GM12878 (cell line): ENCODE results near the gene IGFALS. TPM values are rescaled to one million over a fixed set of nuclear protein-coding genes. Genes with fewer than 3 reads are reported as not detected.

Experiments
- BHLHE40 ChIP-seq, 2 experiments: fragments of 450-650 bp in 1 of 2; IDR thresholded peaks; 2 replicates each; pipeline ENCODE4 v1.6.1; 2011 to 2017; ENCODE audit warnings: low read depth in 2 of 2, borderline replicate concordance in 1 of 2, improper control_type of control experiment in 1 of 2, low read length in 1 of 2, mild to moderate bottlenecking in 1 of 2
- CREM ChIP-seq: IDR thresholded peaks from 2 replicates; pipeline ENCODE4 v1.6.1; 2014; ENCODE audit warnings: antibody characterized with exemption, low read depth
- RAD21 ChIP-seq: IDR thresholded peaks from 2 replicates; pipeline ENCODE4 v1.6.1; 2011; ENCODE audit warnings: mild to moderate bottlenecking, low read depth, low read length, moderate library complexity; ENCODE audit not compliant: insufficient read depth
- RFX5 ChIP-seq: IDR thresholded peaks from 2 replicates; pipeline ENCODE4 v1.6.1; 2011; ENCODE audit warnings: low read depth, low read length, improper control_type of control experiment
- polyA plus RNA-seq, 11 experiments: library from polyadenylated mRNA; depleted of rRNA in 4 of 11; unstranded in 6 of 11; stranded (reverse) in 5 of 11; fragments of >200 nt; fragmentation: Nextera tagmentation in 4 of 11; fragmentation: Illumina TruSeq in 1 of 11; extraction: Ambion mirVana in 4 of 11; extraction: Trizol in 1 of 11; gene quantifications; 1 replicate in 1 of 11; 2 replicates in 10 of 11; pipeline versions ENCODE4 v1.2.1 to v1.2.3, GENCODE V29; 2011 to 2016; ENCODE audit warnings: inconsistent platforms in 2 of 11, missing spikeins in 2 of 11, low read depth in 1 of 11
- total RNA-seq, 4 experiments: library from RNA; depleted of rRNA in 3 of 4; stranded (reverse); fragments of >200 nt in 3 of 4; fragmentation: Illumina TruSeq in 1 of 4; extraction: Trizol in 1 of 4; gene quantifications; 2 replicates each; pipeline versions ENCODE4 v1.2.1 to v1.2.3, GENCODE V29; 2013 to 2021
- TF ChIP-seq, protein P1 (sequence below): fragments of 450-650 bp; conservative IDR thresholded peaks from 2 replicates; pipeline ENCODE4 v1.6.1; 2017; ENCODE audit warnings: mild to moderate bottlenecking, moderate library complexity
- TF ChIP-seq, protein P2 (sequence below): IDR thresholded peaks from 2 replicates; pipeline ENCODE4 v1.6.1; 2011; ENCODE audit warnings: low read depth, low read length, improper control_type of control experiment, borderline replicate concordance
- TF ChIP-seq, protein P3 (sequence below): IDR thresholded peaks from 2 replicates; pipeline ENCODE4 v1.6.1; 2012; ENCODE audit warnings: improper control_type of control experiment, low read depth, low read length; ENCODE audit not compliant: insufficient replicate concordance

Gene IGFALS
- total and polyA plus RNA-seq, 10 of the 15 experiments (the other 5 are each of a cell fraction or from before 2014, with no cell fraction given): 0.04 to 0.11 TPM; not detected in 8

DNA sequence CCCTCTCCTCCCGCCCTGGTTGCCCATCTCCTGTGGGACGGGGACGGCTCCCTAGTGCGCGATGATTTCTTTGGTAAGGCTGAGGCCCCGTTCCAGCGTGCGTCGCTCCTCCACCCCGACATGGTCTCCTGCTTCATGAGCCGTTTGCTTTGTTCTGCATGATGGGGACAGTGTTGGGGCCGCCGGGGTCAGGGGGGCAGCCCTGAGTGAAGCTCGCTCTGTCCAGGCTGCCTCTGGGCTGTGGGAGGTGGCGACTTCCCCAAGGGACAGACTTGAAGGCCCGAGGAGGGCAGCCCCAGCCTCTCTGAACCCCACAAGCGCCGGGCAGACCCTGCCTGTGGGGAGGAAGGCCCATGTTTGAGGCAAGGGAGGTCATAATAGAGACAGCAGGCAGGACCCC, 34.6 kb downstream of the IGFALS start (continued):
- TF ChIP-seq RAD21: no peak
- TF ChIP-seq RFX5: no peak
- TF ChIP-seq, protein P1, sequence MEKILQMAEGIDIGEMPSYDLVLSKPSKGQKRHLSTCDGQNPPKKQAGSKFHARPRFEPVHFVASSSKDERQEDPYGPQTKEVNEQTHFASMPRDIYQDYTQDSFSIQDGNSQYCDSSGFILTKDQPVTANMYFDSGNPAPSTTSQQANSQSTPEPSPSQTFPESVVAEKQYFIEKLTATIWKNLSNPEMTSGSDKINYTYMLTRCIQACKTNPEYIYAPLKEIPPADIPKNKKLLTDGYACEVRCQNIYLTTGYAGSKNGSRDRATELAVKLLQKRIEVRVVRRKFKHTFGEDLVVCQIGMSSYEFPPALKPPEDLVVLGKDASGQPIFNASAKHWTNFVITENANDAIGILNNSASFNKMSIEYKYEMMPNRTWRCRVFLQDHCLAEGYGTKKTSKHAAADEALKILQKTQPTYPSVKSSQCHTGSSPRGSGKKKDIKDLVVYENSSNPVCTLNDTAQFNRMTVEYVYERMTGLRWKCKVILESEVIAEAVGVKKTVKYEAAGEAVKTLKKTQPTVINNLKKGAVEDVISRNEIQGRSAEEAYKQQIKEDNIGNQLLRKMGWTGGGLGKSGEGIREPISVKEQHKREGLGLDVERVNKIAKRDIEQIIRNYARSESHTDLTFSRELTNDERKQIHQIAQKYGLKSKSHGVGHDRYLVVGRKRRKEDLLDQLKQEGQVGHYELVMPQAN: no peak
- TF ChIP-seq CREM: no peak
- TF ChIP-seq, protein P2, sequence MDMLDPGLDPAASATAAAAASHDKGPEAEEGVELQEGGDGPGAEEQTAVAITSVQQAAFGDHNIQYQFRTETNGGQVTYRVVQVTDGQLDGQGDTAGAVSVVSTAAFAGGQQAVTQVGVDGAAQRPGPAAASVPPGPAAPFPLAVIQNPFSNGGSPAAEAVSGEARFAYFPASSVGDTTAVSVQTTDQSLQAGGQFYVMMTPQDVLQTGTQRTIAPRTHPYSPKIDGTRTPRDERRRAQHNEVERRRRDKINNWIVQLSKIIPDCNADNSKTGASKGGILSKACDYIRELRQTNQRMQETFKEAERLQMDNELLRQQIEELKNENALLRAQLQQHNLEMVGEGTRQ: no peak
- TF ChIP-seq, protein P3, sequence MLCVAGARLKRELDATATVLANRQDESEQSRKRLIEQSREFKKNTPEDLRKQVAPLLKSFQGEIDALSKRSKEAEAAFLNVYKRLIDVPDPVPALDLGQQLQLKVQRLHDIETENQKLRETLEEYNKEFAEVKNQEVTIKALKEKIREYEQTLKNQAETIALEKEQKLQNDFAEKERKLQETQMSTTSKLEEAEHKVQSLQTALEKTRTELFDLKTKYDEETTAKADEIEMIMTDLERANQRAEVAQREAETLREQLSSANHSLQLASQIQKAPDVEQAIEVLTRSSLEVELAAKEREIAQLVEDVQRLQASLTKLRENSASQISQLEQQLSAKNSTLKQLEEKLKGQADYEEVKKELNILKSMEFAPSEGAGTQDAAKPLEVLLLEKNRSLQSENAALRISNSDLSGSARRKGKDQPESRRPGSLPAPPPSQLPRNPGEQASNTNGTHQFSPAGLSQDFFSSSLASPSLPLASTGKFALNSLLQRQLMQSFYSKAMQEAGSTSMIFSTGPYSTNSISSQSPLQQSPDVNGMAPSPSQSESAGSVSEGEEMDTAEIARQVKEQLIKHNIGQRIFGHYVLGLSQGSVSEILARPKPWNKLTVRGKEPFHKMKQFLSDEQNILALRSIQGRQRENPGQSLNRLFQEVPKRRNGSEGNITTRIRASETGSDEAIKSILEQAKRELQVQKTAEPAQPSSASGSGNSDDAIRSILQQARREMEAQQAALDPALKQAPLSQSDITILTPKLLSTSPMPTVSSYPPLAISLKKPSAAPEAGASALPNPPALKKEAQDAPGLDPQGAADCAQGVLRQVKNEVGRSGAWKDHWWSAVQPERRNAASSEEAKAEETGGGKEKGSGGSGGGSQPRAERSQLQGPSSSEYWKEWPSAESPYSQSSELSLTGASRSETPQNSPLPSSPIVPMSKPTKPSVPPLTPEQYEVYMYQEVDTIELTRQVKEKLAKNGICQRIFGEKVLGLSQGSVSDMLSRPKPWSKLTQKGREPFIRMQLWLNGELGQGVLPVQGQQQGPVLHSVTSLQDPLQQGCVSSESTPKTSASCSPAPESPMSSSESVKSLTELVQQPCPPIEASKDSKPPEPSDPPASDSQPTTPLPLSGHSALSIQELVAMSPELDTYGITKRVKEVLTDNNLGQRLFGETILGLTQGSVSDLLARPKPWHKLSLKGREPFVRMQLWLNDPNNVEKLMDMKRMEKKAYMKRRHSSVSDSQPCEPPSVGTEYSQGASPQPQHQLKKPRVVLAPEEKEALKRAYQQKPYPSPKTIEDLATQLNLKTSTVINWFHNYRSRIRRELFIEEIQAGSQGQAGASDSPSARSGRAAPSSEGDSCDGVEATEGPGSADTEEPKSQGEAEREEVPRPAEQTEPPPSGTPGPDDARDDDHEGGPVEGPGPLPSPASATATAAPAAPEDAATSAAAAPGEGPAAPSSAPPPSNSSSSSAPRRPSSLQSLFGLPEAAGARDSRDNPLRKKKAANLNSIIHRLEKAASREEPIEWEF: no peak
- no peak for TF ChIP-seq BHLHE40 (IDR thresholded peaks at IDR 0.05; ENCODE audit: borderline replicate concordance in 1 of 2, low read depth in 2 of 2, low read length in 1 of 2)
